ENCODE measurements around the gene MRGPRX2. TPM values are rescaled to one million over a fixed set of nuclear protein-coding genes. Genes with fewer than 3 reads are reported as not detected.

MRGPRX2 gene
- total RNA-seq, 4 donors from 2014 or later, result 0.13 to 0.49 TPM; not detected in 2

DNA sequence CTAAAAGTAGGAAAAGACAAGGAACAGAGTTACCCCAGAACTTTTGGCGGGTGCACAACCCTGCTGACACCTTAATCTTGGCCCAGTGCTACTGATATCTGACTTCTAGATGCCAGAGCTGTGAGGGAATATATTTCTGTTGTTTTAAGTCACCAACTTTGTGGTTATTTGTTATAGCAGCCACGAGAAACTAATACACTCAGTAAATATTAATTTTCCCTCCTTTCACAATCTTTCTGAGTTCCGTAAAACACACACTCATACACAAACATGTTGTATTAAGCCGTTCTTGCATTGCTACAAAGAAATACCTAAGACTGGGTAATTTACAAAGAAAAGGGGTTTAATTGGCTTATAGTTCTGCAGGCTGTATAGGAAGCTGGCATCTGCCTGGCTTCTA lies 40.4 kb upstream of the MRGPRX2 start:
- no peak for DNase-seq (ENCODE audit: low spot score in 2 of 2)
- no peak for TF ChIP-seq CTCF (IDR thresholded peaks at IDR 0.05)
- TF ChIP-seq POLR2A (IDR thresholded peaks at IDR 0.05), result no peak
- no peak overlapping the region for H3K4me3 ChIP-seq (ENCODE audit: low read depth, poor library complexity, severe bottlenecking)
- 80 to 84% methylated on average over 4 of the region's 4 CpGs for WGBS, 2 donors
- intact Hi-C loops (cut with DNase I; ENCODE audit: low total_unique reads), result no loop called here

DNA sequence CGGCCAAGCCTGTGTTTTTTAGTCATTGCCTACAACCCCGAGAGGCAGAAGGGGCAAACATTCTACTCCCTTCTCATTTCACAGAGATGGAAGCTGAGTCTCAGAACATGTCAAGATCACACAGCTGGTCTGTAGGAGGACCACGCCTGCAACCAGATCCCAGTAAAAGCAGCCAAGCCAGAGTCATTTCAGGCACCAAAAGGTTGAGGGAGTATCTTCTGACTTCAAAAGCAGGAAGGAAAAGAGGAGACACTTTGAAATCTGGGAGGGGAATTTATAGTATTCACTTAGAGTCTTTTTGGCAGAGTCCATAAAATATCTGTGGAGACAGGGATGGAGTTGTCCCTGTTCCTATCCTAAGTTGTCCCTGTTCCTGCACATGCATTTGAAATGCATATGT lies 38.6 kb upstream of the MRGPRX2 start:
- WGBS, 2 donors, result 79 to 83% methylated on average over 3 of the region's 3 CpGs

GRCh38 chr11:19094859-19095258 lies 34.3 kb upstream of the MRGPRX2 start:
- DNase-seq (ENCODE audit: low spot score in 2 of 2), result no peak
- no peak for TF ChIP-seq CTCF (IDR thresholded peaks at IDR 0.05)
- TF ChIP-seq POLR2A (IDR thresholded peaks at IDR 0.05), result no peak
- WGBS, 2 donors, result 51 to 58% methylated on average over 2 of the region's 2 CpGs
- intact Hi-C loops (cut with DNase I; ENCODE audit: low total_unique reads), result no loop called here
- H3K4me3 ChIP-seq (ENCODE audit: low read depth, poor library complexity, severe bottlenecking), result no peak overlapping the region

More for the DNA sequence above, 38.6 kb upstream of the MRGPRX2 start:
- no peak for DNase-seq (ENCODE audit: low spot score in 2 of 2)
- no peak overlapping the region for H3K4me3 ChIP-seq (ENCODE audit: low read depth, poor library complexity, severe bottlenecking)
- TF ChIP-seq CTCF (IDR thresholded peaks at IDR 0.05), result no peak
- TF ChIP-seq POLR2A (IDR thresholded peaks at IDR 0.05), result no peak
- intact Hi-C loops (cut with DNase I; ENCODE audit: low total_unique reads), result no loop called here

DNA sequence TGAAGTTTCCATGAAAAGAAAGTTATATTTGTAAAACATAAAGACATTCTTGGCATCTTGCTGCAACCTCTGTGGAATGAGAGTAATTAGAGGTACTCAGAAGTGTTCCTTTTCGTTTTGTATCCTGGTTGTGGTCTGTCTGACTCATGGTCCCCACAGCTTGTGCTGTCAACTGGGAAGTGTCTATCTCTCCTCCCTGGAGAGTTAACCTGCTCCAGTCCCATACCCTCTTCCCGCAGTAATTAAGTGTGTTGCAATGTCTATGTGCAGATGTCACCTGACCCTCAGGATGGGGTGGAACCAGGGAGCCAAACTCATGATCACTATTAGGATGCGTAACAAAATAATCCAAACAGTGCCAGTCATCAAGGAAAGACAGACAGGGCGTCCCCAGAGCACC lies 33.5 kb upstream of the MRGPRX2 start:
- intact Hi-C loops (cut with DNase I; ENCODE audit: low total_unique reads), result no loop called here
- no peak overlapping the region for H3K4me3 ChIP-seq (ENCODE audit: low read depth, poor library complexity, severe bottlenecking)
- TF ChIP-seq CTCF (IDR thresholded peaks at IDR 0.05) (no peak), POLR2A (IDR thresholded peaks at IDR 0.05) (no peak)
- WGBS, 2 donors, result 48 to 50% methylated on average over 4 of the region's 4 CpGs
- no peak for DNase-seq (ENCODE audit: low spot score in 2 of 2)

DNA sequence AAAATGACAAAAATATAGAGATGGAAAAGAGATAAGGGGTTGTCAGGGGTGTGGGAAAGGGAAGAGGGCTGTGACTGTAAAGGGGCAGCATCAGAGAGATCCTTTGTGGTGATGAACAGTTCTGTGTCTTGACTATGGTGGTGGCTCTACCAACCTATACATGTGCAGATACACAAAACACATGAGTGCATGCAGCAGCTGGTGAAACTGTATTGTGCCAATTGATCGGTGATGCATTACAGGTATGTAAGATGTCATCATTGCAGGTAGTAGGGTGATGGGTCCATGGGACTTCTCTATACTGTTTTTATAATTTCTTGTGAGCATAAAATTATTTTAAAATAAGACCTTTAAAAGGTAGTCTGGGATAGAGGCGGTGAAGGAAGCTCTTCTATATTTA lies 32.3 kb upstream of the MRGPRX2 start:
- TF ChIP-seq CTCF (IDR thresholded peaks at IDR 0.05), result no peak
- TF ChIP-seq POLR2A (IDR thresholded peaks at IDR 0.05), result no peak
- intact Hi-C loops (cut with DNase I; ENCODE audit: low total_unique reads), result no loop called here
- H3K4me3 ChIP-seq (ENCODE audit: low read depth, poor library complexity, severe bottlenecking), result no peak overlapping the region
- 97 to 99% methylated on average over 2 of the region's 2 CpGs for WGBS, 2 donors
- DNase-seq (ENCODE audit: low spot score in 2 of 2), result no peak

DNA sequence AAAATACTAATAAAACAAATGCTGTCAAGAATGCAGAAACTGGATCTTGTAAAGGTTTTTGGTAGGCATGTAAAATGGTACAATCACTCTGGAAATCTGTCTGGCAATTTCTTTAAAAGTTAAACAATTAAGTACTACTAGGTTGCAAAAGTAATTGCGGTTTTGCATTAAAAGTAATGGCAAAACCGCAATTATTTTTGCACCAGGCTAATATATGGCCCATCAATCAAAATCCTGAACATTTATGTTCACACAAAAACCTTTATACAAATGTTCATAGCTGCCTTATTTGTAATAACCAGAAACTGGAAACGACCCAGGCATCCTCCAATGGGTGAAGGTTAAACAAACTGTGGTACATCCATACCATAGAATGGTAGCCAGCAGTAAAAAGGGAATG lies 31.8 kb upstream of the MRGPRX2 start:
- WGBS, 2 donors, result 79 to 81% methylated on average over 3 of the region's 3 CpGs
- intact Hi-C loops (cut with DNase I; ENCODE audit: low total_unique reads), result no loop called here
- no peak overlapping the region for H3K4me3 ChIP-seq (ENCODE audit: low read depth, poor library complexity, severe bottlenecking)

More for the DNA sequence above, 31.8 kb upstream of the MRGPRX2 start:
- TF ChIP-seq CTCF (IDR thresholded peaks at IDR 0.05) (no peak), POLR2A (IDR thresholded peaks at IDR 0.05) (no peak)
- no peak for DNase-seq (ENCODE audit: low spot score in 2 of 2)
